ENCODE measurements around the gene NMNAT2.
"Not testable (repeated sequence)": the region's sequence is repeated elsewhere in the genome, so short reads cannot be mapped to it uniquely, and the experiment has no call there.

Gene NMNAT2

GRCh38 chr1:183417772-183418491, at the start of gene NMNAT2:
TSS of gene NMNAT2 (minus strand) at chr1:183418380. CDS start at chr1:183418267, 113 bp downstream.
- FAIRE-seq (no peak), DNase-seq (ENCODE audit: low spot score) (no peak)

GRCh38 chr1:183467687-183468086, 49.5 kb upstream of the NMNAT2 start:
- no peak for DNase-seq (ENCODE audit: low spot score)
- FAIRE-seq, result peak; percentile 27

DNA sequence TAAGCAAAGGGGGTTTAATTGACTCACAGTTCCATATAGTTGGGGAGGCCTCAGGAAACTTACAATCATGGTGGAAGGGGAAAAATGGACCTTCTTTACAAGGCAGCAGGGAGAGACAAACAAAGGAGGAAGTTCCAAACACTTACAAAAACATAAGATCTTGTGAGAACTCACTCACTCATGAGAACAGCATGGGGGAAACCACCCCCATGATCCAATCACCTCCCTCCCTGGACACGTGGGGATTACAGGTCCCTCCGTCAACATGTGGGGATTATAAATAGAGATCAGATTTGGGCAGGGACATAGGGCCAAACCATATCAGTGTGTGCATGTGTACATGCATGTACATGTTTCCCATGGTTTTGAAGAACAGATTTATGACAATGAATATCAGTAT, 48.6 kb upstream of the NMNAT2 start:
- FAIRE-seq (no peak), DNase-seq (ENCODE audit: low spot score) (no peak)

GRCh38 chr1:183463566-183463965, 45.4 kb upstream of the NMNAT2 start:
- FAIRE-seq, result no peak

GRCh38 chr1:183461350-183461749, 43.2 kb upstream of the NMNAT2 start:
- FAIRE-seq (no peak), DNase-seq (ENCODE audit: low spot score) (no peak)

More at GRCh38 chr1:183463566-183463965, 45.4 kb upstream of the NMNAT2 start:
- no peak for DNase-seq (ENCODE audit: low spot score)

- DNase-seq (ENCODE audit: low spot score) (no peak), FAIRE-seq (no peak)
Measured at GRCh38 chr1:183460596-183460995, 42.4 kb upstream of the NMNAT2 start.

DNA sequence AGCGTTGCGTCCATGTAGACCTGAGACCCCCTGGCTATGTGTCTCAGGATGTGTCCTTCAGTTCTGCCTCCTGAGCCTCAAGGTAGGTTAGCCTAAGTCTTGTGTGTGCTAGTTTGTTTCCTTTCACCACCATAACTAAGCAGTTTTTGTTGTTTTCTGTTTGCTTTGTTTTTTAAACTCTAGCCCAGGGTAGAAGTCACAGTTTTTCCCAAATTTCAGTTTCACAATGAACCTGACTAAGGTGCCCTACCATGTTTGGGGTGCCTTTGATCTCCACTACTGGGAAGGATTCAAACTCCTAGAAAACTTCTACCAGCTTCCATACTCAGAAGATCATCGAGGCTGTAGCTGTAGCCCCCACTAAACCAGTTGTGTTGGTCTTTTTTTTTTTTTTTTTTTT, 39.3 kb upstream of the NMNAT2 start:
- FAIRE-seq, result no peak
- no peak for DNase-seq (ENCODE audit: low spot score)

DNA sequence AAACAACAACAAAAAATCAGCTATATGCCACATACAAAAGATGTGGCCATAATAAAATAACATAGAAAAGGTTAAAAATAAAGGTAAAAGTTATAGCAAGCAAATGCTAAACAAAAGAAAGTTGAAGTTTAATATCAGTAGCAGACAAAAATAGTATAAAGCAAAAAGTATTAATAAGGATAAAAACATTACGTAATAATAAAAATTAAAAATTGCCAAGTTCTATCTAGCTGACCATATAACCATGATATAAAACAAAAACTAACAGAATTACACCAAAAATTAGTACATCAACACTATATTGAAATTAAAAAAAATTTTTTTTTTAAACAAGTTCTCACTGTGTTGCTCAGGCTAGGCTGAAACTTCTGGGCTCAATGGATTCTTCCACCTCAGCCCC, 38.6 kb upstream of the NMNAT2 start:
- peak; percentile 11 for FAIRE-seq
- DNase-seq (ENCODE audit: low spot score), result no peak

- DNase-seq (ENCODE audit: low spot score) (no peak), FAIRE-seq (no peak)
Measured at GRCh38 chr1:183454377-183454776, 36.2 kb upstream of the NMNAT2 start.

DNA sequence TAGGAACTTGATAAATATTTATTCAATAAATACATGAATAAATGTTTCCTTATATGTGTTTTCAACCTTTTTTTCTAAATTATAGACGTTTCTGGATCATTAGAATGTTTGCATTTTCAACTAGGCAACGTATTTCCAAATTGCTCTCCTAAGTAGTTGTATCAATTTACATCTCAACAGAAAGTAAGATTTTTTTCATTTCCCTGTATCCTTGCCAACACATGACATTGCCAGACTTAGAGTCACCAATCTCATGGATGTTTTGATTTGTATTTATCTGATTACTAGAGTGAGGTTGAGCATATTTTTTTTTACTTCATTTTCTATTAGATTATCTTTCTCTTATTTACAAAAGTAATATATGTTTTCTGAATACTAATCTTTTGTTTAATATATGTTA, 31.9 kb upstream of the NMNAT2 start:
- FAIRE-seq (no peak), DNase-seq (ENCODE audit: low spot score) (no peak)

DNA sequence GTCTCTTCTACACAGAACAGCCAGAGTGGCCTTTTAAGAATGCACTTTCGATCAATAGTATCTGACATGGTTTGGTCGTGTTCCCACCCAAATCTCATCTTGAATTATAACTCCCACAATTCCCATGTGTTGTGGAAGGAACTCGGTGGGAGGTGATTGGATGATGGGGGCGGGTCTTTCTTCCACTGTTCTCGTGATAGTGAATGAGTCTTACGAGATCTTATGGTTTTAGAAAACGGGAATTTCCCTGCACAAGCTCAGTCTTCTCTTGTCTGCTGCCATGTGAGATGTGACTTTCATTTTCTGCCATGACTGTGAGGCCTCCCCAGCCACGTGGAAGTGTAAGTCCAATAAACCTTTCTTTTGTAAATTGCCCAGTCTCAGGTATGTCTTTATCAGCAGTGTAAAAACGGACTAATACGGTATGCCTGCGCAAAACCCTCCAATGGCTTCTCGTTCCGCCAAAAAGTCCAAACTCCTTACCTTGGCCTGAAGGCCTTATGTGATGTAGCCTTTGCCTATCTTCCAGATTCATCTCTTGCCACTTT, 31.1 kb upstream of the NMNAT2 start:
- no peak for DNase-seq (ENCODE audit: low spot score)
- FAIRE-seq, result no peak

- FAIRE-seq, result no peak
- no peak for DNase-seq (ENCODE audit: low spot score)
Measured at GRCh38 chr1:183444243-183444642, 26.1 kb upstream of the NMNAT2 start.

DNA sequence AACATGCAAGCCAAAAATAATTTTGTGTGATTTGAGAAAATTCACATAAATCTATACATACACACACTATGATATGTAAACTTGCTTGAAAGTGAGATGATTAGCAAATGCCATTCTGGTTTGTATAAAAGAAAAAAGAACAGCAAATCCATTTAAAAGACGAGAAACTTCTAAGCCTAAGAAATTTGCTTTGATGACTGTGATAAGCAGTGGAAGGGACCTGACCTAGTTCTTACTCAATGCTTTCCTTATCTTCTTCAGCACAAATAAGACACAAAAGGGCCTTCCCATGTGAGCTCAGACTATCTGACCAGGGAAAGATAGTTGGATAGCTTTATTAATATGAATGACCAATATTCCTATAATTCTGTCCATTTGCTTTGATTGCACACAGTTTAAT, 25.3 kb upstream of the NMNAT2 start:
- no peak for DNase-seq (ENCODE audit: low spot score)
- FAIRE-seq, result no peak

DNA sequence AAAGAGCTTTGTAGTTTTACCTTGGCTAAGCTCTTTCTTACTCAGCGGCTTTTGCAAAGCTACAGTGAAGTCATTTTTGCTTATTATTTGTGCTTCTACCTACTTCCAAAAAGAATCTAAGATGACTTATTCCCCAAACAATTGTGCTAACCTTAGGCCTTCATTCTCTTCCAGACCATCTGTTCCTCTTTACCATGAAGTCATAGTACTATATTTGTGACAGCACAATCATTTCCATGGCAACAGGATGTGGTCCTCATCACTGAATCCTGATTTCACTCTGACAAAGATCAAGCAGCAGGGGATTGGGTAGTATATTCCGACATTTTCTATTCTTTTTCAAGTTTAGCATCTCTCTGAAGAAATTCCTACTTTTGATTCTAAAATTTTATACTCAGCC, 24.8 kb upstream of the NMNAT2 start:
- FAIRE-seq, result no peak

GRCh38 chr1:183438060-183438459, 19.9 kb upstream of the NMNAT2 start:
- FAIRE-seq (no peak), DNase-seq (ENCODE audit: low spot score) (no peak)

More for the DNA sequence above, 24.8 kb upstream of the NMNAT2 start:
- DNase-seq (ENCODE audit: low spot score), result no peak

DNA sequence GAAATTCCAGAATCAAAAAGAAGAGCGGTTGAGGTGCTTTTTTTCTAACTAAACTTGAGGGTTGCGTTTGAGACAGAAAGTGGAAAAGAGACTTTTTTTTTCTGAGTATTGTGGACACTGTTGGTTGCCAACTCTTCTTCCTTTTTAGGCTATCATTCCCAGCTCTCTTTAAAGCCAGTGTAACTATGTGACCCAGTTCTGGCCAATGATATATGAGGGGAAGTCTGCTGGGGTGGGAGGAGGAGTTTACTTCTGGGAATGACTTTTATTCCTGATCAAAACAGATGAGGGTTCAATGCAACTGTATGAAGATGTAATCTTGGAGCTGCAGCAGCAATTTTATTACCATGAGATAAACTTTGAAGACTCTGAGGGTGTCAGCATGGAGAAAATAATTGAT, 17.3 kb upstream of the NMNAT2 start:
- FAIRE-seq (no peak), DNase-seq (ENCODE audit: low spot score) (no peak)

GRCh38 chr1:183433703-183434102, 15.5 kb upstream of the NMNAT2 start:
- FAIRE-seq (no peak), DNase-seq (ENCODE audit: low spot score) (no peak)

DNA sequence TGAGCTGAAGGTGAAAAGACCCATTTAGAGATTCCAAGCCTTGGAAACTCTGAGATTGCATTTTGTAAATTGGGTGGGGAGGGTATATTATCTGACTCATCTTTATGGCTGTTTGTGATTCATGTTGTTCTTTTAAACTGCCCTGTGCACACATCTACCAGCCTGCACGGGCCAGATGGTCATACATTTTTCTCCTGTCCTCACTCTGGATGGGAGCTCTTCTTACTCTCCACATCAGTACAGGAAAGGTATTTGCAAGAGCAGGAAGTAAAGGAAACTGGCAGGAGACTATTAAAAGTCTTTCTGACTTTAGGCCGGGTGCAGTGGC, 14.3 kb upstream of the NMNAT2 start:
- DNase-seq (ENCODE audit: low spot score), result no peak
- FAIRE-seq, result no peak

DNA sequence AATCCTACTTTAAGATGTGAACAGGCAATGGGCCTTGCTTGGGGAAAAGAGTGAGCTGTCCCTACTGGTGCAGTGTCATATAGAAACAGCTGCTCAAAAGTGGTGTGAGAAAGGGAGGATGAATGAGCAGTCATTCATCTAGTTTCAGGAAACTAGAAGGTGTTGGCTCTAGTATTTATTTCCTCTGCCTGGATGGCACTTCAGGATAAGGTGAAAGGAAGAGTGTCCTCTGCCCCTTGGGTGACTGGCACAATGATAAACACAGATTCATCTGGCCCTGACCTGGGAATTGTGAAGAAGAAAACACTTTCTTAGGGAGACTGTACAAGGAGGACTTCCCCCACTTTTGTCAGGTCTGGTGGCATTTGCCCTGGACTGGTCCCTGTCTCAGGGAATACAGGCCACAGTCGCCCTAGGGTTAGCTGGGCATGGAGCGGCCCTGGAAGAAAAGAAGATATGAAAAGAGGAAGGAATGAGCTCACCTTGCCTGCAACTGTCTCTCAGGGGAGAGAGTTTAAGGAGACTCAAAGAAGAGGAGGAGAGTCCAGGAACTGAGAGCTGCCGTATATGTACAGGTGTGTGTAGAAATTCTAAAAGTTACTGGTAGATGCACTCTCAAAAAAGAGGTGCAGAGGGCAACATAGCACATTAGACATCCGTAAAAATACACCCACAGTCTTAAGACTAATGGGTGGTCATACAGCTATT, 13.8 kb upstream of the NMNAT2 start:
- FAIRE-seq (no peak), DNase-seq (ENCODE audit: low spot score) (no peak)

DNA sequence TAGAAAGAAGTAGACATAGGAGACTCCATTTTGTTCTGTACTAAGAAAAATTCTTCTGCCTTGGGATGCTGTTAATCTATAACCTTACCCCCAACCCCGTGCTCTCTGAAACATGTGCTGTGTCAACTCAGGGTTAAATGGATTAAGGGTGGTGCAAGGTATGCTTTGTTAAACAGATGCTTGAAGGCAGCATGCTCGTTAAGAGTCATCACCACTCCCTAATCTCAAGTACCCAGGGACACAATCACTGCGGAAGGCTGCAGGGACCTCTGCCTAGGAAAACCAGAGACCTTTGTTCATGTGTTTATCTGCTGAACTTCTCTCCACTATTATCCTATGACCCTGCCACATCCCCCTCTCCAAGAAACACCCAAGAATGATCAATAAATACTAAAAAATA, 9.4 kb upstream of the NMNAT2 start:
- FAIRE-seq; DNase-seq (ENCODE audit: low spot score): not testable (repeated sequence)

GRCh38 chr1:183424691-183425090, 6.5 kb upstream of the NMNAT2 start:
- no peak for DNase-seq (ENCODE audit: low spot score)
- FAIRE-seq, result no peak

DNA sequence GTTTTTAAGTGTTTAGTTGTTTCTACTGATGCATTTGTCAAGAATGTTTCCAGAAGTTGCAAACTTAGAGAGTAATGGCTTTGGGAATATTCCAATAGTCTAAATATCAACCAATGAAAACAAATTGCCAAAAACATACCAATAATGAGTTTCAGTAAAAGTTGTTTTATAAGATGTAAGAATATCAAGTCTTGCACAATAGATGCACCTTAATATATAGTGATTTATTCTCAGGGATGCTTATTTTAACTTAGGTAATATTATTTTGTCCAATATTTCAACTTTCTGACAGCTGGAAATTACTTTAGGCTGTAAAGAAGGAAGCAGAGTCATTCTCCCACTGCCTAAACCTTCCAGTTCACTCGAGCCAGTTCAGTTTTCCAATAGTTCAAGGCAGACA, 5.4 kb upstream of the NMNAT2 start:
- no peak for DNase-seq (ENCODE audit: low spot score)
- no peak for FAIRE-seq

DNA sequence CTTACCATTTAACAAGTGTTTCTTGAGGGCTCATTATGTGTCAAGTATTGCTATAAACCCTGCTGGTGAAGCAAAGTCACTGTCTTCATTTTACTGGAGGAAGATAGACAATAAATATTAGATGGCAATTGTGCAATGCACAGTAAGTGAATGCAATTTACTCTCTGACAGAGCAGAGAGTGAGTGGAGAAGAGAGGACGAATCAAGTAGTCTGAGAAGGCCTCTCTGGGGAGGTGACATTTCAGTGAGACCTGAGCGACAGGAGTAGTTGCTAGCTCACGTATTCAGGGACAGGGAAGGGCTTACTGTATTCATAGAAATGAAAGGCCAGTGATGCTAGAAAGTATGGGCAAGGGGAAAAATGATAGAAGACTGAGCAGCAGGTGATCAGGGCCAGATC, 1.2 kb upstream of the NMNAT2 start:
- DNase-seq (ENCODE audit: low spot score), result no peak

More for the DNA sequence above, 1.2 kb upstream of the NMNAT2 start:
- no peak for FAIRE-seq
